Measurements from ENCODE around the gene VASP. TPM values are rescaled to one million over a fixed set of nuclear protein-coding genes. Genes with fewer than 3 reads are reported as not detected.

The VASP gene
- total and polyA plus RNA-seq, 2 of the 13 experiments (the other 11 are each of a cell fraction or from before 2014, with no cell fraction given): 41.8 to 67.1 TPM

DNA sequence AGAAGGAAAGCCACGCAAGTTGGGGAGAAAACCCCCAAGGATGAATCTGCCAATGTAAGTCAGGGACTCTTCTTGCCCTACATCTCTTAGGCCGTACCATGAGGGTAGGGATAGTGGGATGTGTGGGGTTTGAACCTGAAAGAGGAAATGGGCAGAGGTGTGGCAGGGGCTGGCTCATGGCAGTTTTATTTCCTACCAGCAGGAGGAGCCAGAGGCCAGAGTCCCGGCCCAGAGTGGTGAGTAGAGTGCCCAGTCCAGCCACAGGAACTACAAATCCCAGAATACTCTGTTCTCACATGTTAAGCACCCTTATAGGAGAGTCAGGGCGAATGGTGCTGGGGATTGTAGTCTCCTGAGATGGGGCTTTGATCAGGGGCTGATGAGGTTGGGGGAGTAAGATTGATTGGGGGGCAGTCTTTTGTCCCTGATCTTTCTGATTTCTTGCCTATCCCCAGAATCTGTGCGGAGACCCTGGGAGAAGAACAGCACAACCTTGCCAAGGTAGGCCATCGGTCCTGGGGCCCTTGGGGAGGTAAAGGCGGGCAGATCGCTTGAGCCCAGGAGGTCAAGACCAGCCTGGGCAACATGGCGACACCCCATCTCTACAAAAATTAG lies 16.5 kb downstream of the VASP start (continued):
- TF ChIP-seq, protein P1, sequence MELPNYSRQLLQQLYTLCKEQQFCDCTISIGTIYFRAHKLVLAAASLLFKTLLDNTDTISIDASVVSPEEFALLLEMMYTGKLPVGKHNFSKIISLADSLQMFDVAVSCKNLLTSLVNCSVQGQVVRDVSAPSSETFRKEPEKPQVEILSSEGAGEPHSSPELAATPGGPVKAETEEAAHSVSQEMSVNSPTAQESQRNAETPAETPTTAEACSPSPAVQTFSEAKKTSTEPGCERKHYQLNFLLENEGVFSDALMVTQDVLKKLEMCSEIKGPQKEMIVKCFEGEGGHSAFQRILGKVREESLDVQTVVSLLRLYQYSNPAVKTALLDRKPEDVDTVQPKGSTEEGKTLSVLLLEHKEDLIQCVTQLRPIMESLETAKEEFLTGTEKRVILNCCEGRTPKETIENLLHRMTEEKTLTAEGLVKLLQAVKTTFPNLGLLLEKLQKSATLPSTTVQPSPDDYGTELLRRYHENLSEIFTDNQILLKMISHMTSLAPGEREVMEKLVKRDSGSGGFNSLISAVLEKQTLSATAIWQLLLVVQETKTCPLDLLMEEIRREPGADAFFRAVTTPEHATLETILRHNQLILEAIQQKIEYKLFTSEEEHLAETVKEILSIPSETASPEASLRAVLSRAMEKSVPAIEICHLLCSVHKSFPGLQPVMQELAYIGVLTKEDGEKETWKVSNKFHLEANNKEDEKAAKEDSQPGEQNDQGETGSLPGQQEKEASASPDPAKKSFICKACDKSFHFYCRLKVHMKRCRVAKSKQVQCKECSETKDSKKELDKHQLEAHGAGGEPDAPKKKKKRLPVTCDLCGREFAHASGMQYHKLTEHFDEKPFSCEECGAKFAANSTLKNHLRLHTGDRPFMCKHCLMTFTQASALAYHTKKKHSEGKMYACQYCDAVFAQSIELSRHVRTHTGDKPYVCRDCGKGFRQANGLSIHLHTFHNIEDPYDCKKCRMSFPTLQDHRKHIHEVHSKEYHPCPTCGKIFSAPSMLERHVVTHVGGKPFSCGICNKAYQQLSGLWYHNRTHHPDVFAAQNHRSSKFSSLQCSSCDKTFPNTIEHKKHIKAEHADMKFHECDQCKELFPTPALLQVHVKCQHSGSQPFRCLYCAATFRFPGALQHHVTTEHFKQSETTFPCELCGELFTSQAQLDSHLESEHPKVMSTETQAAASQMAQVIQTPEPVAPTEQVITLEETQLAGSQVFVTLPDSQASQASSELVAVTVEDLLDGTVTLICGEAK (IDR thresholded peaks at IDR 0.05): no peak
- TF ChIP-seq, protein P1 (CRISPR knock-in tag; IDR thresholded peaks at IDR 0.05): no peak
- TF ChIP-seq KLF12 (CRISPR knock-in tag; IDR thresholded peaks at IDR 0.05; ENCODE audit: borderline replicate concordance) (0 out of 2 replicates have a peak, but pooled peaks have one; percentile 19), RXRB (CRISPR knock-in tag; IDR thresholded peaks at IDR 0.05; ENCODE audit: borderline replicate concordance) (0 out of 2 replicates have a peak, but pooled peaks have one; percentile 10), FOXC1 (CRISPR knock-in tag; IDR thresholded peaks at IDR 0.05; ENCODE audit: borderline replicate concordance) (no peak), ZNF263 (CRISPR knock-in tag; IDR thresholded peaks at IDR 0.05) (no peak), GATAD2A (CRISPR knock-in tag; IDR thresholded peaks at IDR 0.05) (0 out of 2 replicates have a peak, but pooled peaks have one; percentile 11), MAFF (IDR thresholded peaks at IDR 0.05; ENCODE audit: low read depth, low read length) (no peak), RBM22 (optimal IDR thresholded peaks at IDR 0.05; ENCODE audit: low read length) (peak; percentile 59), SP2 (CRISPR knock-in tag; IDR thresholded peaks at IDR 0.05) (no peak), DNMT3B (CRISPR knock-in tag; conservative IDR thresholded peaks at IDR 0.05) (no peak), ZNF605 (CRISPR knock-in tag; IDR thresholded peaks at IDR 0.05) (no peak)
- TF ChIP-seq, protein P2, sequence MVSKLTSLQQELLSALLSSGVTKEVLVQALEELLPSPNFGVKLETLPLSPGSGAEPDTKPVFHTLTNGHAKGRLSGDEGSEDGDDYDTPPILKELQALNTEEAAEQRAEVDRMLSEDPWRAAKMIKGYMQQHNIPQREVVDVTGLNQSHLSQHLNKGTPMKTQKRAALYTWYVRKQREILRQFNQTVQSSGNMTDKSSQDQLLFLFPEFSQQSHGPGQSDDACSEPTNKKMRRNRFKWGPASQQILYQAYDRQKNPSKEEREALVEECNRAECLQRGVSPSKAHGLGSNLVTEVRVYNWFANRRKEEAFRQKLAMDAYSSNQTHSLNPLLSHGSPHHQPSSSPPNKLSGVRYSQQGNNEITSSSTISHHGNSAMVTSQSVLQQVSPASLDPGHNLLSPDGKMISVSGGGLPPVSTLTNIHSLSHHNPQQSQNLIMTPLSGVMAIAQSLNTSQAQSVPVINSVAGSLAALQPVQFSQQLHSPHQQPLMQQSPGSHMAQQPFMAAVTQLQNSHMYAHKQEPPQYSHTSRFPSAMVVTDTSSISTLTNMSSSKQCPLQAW (CRISPR knock-in tag; IDR thresholded peaks at IDR 0.05): no peak
- TF ChIP-seq, protein P3, sequence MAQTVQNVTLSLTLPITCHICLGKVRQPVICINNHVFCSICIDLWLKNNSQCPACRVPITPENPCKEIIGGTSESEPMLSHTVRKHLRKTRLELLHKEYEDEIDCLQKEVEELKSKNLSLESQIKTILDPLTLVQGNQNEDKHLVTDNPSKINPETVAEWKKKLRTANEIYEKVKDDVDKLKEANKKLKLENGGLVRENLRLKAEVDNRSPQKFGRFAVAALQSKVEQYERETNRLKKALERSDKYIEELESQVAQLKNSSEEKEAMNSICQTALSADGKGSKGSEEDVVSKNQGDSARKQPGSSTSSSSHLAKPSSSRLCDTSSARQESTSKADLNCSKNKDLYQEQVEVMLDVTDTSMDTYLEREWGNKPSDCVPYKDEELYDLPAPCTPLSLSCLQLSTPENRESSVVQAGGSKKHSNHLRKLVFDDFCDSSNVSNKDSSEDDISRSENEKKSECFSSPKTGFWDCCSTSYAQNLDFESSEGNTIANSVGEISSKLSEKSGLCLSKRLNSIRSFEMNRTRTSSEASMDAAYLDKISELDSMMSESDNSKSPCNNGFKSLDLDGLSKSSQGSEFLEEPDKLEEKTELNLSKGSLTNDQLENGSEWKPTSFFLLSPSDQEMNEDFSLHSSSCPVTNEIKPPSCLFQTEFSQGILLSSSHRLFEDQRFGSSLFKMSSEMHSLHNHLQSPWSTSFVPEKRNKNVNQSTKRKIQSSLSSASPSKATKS (CRISPR knock-in tag; IDR thresholded peaks at IDR 0.05): no peak
- TF ChIP-seq, protein P4, sequence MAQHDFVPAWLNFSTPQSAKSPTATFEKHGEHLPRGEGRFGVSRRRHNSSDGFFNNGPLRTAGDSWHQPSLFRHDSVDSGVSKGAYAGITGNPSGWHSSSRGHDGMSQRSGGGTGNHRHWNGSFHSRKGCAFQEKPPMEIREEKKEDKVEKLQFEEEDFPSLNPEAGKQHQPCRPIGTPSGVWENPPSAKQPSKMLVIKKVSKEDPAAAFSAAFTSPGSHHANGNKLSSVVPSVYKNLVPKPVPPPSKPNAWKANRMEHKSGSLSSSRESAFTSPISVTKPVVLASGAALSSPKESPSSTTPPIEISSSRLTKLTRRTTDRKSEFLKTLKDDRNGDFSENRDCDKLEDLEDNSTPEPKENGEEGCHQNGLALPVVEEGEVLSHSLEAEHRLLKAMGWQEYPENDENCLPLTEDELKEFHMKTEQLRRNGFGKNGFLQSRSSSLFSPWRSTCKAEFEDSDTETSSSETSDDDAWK (CRISPR knock-in tag; IDR thresholded peaks at IDR 0.05): no peak
